PC-9 (cell line): ENCODE measurements around the gene EFHD1.

Experiments
- EZH2 ChIP-seq: fragments of 200-600 bp; sonication (generic); IDR thresholded peaks from 2 replicates; pipeline ENCODE4 v1.8.0; 2017; ENCODE audit warnings: antibody characterized with exemption, low read depth
- TF ChIP-seq, protein P1 (sequence below): fragments of 200-600 bp; sonication (generic); conservative IDR thresholded peaks from 2 replicates; pipeline ENCODE4 v1.6.1; 2017; ENCODE audit warnings: mixed run types, antibody characterized with exemption, mild to moderate bottlenecking, moderate library complexity

GRCh38 chr2:232674491-232674890 is 41.1 kb downstream of the EFHD1 start:
- TF ChIP-seq, protein P1, sequence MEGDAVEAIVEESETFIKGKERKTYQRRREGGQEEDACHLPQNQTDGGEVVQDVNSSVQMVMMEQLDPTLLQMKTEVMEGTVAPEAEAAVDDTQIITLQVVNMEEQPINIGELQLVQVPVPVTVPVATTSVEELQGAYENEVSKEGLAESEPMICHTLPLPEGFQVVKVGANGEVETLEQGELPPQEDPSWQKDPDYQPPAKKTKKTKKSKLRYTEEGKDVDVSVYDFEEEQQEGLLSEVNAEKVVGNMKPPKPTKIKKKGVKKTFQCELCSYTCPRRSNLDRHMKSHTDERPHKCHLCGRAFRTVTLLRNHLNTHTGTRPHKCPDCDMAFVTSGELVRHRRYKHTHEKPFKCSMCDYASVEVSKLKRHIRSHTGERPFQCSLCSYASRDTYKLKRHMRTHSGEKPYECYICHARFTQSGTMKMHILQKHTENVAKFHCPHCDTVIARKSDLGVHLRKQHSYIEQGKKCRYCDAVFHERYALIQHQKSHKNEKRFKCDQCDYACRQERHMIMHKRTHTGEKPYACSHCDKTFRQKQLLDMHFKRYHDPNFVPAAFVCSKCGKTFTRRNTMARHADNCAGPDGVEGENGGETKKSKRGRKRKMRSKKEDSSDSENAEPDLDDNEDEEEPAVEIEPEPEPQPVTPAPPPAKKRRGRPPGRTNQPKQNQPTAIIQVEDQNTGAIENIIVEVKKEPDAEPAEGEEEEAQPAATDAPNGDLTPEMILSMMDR, result no peak
- no peak for TF ChIP-seq EZH2
